Measurements from ENCODE around the gene NANOS3.
"Not testable (repeated sequence)": the region's sequence is repeated elsewhere in the genome, so short reads cannot be mapped to it uniquely, and the experiment has no call there.

The NANOS3 gene

DNA sequence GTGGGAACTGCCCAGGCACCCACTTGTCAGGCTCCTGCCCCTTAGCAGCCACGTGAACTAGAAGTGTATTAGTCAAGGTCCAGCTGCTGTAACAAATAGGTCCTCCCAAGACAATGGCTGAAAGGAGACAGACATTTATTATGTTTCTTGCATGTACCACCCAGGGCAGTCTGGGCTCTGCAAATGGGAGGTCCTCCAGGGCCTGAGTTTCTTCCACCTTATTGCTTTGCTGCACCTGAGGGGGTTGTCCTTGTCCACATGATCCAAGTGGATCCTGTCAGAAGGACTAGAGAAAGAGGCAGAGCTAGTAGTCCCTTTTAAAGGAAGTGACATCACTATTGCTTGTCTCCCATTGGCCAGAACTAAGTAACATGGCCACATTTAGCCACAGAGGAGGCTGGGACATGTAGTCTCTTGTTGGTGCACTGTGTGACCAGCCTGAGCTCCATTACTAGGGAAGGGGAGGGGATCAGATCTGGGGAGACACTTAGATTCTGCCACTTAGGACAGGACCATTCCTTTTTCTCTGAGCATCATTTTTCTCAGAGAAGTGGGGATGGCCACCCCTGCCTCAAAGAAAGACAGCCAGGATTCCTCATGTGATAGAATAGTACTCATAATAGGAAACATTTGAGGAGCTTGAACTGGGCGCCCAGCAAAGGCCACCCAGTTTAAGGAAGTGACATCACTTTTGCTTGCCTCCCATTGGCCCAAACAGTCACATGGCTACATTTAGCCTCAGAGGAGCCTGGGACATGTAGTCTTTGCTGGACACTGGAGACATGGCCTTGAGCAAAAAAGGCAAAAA lies 44.2 kb downstream of the NANOS3 start:
- no peak for TF ChIP-seq POLR2A (IDR thresholded peaks at IDR 0.05; ENCODE audit: low read length)
- no peak for TF ChIP-seq GATA1 (IDR thresholded peaks at IDR 0.05; ENCODE audit: low read depth, low read length)
- peak; percentile 49 to 63 for DNase-seq

DNA sequence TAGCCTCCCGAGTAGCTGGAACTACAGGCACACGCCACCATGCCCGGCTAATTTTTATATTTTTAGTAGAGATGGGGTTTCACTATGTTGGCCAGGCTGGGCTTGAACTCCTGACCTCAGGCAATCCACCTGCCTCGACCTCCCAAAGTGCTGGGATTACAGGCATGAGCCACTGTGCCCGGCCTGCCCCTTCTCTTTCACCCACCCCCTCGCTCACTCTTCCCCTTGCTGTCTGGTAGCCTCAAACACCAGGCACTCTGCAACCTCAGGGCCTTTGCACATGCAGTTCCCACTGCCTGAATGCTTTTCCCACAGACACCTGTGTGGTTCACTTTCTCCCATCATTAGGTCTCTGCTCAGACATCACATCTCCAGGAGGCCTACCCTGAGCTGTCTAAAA lies 45.2 kb downstream of the NANOS3 start:
- DNase-seq: not testable (repeated sequence)

DNA sequence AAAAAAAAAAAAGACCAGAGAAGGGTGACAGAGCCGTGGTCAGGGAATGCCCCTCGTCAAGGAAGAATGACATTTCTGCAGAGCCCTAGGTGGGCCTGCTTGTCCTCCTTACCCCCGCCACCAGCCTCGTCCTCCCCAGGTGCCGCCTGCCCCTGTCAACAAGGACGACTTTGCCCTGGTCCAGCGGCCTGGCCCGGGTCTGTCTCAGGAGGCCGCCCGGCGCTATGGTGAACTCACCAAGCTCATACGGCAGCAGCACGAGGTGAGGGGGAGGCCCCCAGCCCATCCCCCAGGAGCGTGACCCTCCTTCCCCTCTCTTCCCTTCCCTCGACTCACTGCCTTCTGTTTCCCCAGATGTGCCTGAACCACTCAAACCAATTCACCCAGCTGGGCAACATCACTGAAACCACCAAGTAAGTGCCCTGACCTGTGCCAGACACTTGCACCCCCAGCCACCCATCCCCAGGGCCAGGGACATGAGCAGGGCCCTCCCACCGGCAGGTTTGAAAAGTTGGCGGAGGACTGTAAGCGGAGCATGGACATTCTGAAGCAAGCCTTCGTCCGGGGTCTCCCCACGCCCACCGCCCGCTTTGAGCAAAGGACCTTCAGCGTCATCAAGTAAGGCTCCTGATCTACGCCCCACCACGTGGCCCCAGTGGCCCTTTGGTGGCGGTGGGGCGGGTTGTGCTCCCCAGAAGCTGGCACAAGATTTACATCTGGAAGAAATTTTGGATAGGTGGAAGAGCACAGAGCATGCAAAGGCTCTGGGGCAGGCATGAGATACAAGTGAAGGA lies 46.5 kb downstream of the NANOS3 start:
- no peak for TF ChIP-seq GATA1 (IDR thresholded peaks at IDR 0.05; ENCODE audit: low read depth, low read length)
- TF ChIP-seq POLR2A (IDR thresholded peaks at IDR 0.05; ENCODE audit: low read length): no peak
- no peak for DNase-seq

DNA sequence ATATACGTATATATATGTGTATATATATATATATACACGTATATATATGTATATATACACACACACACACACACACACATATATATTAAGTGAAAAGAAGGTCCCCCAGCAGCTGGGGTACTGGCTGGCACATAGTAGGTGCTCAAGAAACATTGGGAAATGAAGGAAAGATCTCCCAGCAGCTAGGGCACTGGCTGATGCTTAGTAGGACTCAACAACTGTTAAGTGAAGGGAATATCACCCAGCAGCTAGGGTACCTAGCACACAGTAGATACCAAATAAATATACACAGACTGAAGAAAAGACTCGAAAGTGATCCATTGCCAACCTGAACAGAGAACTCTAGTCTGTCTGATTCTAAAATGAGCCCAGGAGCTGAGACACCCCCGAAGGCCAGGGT lies 49.1 kb downstream of the NANOS3 start:
- DNase-seq: no peak
- TF ChIP-seq POLR2A (IDR thresholded peaks at IDR 0.05; ENCODE audit: low read length): no peak
- no peak for TF ChIP-seq GATA1 (IDR thresholded peaks at IDR 0.05; ENCODE audit: low read depth, low read length)

DNA sequence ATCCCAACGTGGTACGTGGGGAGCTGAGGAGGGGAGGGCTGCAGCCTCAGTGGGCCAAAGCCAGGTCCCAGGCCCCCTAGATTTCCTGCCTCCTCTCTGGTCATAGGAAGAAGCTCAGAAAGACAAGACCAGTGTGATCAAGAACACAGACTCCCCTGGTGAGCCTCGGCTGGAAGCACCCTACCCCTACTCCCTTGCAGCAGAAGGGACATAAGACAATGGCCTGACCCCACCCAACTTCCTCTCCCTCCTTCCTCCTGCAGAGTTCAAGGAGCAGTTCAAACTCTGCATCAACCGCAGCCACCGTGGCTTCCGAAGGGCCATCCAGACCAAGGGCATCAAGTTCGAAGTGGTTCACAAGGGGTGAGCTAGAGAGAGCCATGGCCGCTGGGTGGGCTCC lies 49.8 kb downstream of the NANOS3 start:
- no peak for DNase-seq
- TF ChIP-seq POLR2A (IDR thresholded peaks at IDR 0.05; ENCODE audit: low read length): no peak

DNA sequence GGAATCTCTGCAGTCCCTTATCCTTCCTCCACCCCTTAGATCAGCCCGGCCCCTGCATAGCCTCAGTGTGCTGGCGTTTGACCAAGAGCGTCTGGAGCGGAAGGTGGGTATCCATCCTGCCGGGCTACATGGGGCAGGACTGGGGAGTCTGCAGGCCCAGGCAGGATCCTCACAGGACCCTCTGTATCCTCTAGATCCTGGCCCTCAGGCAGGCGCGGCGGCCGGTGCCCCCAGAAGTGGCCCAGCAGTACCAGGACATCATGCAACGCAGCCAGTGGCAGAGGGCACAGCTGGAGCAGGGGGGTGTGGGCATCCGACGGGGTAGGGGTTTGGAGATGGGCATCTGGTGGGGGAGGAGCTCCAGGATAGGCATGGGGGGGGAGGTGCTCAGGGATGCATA lies 52.4 kb downstream of the NANOS3 start:
- DNase-seq: no peak
- TF ChIP-seq POLR2A (IDR thresholded peaks at IDR 0.05; ENCODE audit: low read length) (no peak), GATA1 (IDR thresholded peaks at IDR 0.05; ENCODE audit: low read depth, low read length) (no peak)

DNA sequence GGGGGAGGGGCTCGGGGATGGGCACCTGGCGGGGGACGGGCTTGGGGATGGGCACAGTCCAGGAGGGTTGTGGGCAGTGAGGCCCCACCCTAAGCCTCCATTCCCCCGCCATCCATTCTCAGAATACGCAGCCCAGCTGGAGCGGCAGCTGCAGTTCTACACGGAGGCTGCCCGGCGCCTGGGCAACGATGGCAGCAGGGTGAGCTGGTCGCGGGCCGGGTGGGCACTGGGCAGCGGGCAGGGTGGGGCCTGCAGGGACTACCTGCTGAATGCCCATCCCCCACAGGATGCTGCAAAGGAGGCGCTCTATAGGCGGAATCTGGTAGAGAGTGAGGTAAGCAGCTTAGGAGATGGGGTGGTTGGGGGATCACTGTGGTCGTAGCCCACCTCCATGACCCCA lies 53.0 kb downstream of the NANOS3 start:
- no peak for TF ChIP-seq GATA1 (IDR thresholded peaks at IDR 0.05; ENCODE audit: low read depth, low read length)
- TF ChIP-seq POLR2A (IDR thresholded peaks at IDR 0.05; ENCODE audit: low read length): no peak
- DNase-seq: no peak

All from erythroblast (primary cell).